ENCODE results near the gene TBX1. TPM values are rescaled to one million over a fixed set of nuclear protein-coding genes. Genes with fewer than 3 reads are reported as not detected.

Gene TBX1
- total RNA-seq, 1 experiment from 2014 or later = not detected

DNA sequence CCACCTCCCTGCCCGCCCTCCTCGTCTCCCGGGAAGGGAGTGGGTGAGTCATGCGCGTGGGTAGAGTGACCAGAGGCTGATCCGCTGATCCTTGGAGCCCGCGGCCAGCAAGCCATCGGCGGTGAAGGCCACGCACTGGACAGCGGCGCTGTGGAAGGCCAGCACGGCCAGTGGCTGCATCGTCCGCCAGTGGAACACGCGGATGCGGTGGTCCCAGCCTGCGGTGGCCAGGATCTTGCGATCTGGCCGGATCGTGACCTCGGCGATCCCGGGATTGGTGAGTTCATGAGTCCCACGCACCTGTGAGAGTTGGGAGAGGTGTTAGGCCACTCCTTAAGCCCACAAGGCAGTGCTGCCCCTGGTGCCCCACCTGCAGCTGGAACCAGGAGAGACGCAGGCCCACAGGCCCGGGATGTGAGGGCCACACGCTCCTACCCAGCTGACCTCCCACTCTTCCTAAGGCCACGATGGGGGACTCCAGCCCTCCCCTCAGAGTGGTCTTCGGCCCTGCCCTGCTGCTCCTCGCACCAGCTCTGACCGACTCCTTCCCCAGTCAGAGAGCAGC, 28.2 kb downstream of the TBX1 start:
- Mint-ChIP-seq H3K36me3 (ENCODE audit: insufficient read depth, unreplicated experiment) (peaks cover 5% of the 10 kb centered on the region), H3K4me1 (ENCODE audit: low read depth, unreplicated experiment) (no peaks in the 10 kb centered on the region), H3K27me3 (ENCODE audit: unreplicated experiment) (no peaks in the 10 kb centered on the region), H3K27ac (ENCODE audit: unreplicated experiment) (no peak overlapping the region), H3K4me3 (ENCODE audit: low read depth, unreplicated experiment) (no peak overlapping the region), H3K9me3 (ENCODE audit: low read depth, unreplicated experiment) (no peaks in the 10 kb centered on the region)
- TF ChIP-seq, protein P1, sequence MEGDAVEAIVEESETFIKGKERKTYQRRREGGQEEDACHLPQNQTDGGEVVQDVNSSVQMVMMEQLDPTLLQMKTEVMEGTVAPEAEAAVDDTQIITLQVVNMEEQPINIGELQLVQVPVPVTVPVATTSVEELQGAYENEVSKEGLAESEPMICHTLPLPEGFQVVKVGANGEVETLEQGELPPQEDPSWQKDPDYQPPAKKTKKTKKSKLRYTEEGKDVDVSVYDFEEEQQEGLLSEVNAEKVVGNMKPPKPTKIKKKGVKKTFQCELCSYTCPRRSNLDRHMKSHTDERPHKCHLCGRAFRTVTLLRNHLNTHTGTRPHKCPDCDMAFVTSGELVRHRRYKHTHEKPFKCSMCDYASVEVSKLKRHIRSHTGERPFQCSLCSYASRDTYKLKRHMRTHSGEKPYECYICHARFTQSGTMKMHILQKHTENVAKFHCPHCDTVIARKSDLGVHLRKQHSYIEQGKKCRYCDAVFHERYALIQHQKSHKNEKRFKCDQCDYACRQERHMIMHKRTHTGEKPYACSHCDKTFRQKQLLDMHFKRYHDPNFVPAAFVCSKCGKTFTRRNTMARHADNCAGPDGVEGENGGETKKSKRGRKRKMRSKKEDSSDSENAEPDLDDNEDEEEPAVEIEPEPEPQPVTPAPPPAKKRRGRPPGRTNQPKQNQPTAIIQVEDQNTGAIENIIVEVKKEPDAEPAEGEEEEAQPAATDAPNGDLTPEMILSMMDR (IDR thresholded peaks at IDR 0.05; ENCODE audit: unreplicated experiment) = no peak
- CTCF ChIA-PET = no interaction called here
- no peak for DNase-seq
- intact Hi-C loops (cut with micrococcal nuclease; ENCODE audit: unreplicated experiment) = no loop called here
- BruUV-seq (replicated peaks) = no TSS peak

DNA sequence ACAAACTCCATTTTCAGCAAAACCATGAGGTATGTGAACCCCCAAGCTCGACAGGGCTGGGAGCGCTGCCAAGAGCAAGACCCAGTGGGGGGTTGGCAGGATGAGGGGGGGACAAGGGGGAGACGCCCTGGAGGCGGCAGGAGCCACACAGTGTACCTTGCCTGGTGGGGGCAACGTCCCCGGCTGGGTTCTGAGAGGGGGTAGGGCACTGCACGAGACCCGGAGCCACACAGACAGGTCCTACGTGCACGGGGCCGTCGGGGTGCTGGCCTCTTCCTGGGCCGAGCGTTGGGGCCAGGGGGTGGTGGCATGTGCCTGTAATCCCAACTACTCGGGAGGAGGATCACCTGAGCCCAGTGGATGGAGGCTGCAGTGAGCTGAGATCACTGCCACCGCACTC, 28.8 kb downstream of the TBX1 start:
- Mint-ChIP-seq H3K9me3 (ENCODE audit: low read depth, unreplicated experiment) (no peaks in the 10 kb centered on the region), H3K27ac (ENCODE audit: unreplicated experiment) (no peak overlapping the region), H3K36me3 (ENCODE audit: insufficient read depth, unreplicated experiment) (peaks cover 5% of the 10 kb centered on the region), H3K4me1 (ENCODE audit: low read depth, unreplicated experiment) (no peaks in the 10 kb centered on the region), H3K4me3 (ENCODE audit: low read depth, unreplicated experiment) (no peak overlapping the region), H3K27me3 (ENCODE audit: unreplicated experiment) (no peaks in the 10 kb centered on the region)
- DNase-seq = no peak
- TF ChIP-seq, protein P1 (IDR thresholded peaks at IDR 0.05; ENCODE audit: unreplicated experiment) = no peak
- CTCF ChIA-PET = no interaction called here
- BruUV-seq (replicated peaks) = no TSS peak
- intact Hi-C loops (cut with micrococcal nuclease; ENCODE audit: unreplicated experiment) = no loop called here

DNA sequence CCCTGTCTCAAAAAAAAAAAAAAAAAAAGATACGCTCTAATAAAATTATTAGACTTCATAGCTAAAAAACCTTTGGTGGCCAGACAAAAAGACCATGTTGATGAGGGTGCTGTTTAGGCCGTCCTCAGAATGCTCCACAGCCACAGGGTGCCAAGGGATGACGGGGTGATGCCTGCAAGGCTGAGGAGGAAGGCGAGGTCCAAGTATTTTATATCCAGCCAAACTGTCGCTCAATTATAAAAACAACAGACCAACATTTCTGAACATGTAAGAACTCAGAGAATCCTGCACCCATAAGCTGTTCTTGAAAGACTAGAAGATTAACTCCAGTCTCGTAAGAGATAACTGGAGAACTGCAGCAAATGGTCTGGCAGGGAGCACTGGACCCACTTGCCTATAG, 29.2 kb downstream of the TBX1 start:
- CTCF ChIA-PET = no interaction called here
- no peaks in the 10 kb centered on the region for H3K9me3 Mint-ChIP-seq (ENCODE audit: low read depth, unreplicated experiment)
- intact Hi-C loops (cut with micrococcal nuclease; ENCODE audit: unreplicated experiment) = no loop called here
- BruUV-seq (replicated peaks) = no TSS peak
- no peaks in the 10 kb centered on the region for H3K27me3 Mint-ChIP-seq (ENCODE audit: unreplicated experiment)
- H3K36me3 Mint-ChIP-seq (ENCODE audit: insufficient read depth, unreplicated experiment) = peaks cover 5% of the 10 kb centered on the region
- H3K4me1 Mint-ChIP-seq (ENCODE audit: low read depth, unreplicated experiment) = no peaks in the 10 kb centered on the region
- TF ChIP-seq, protein P1 (IDR thresholded peaks at IDR 0.05; ENCODE audit: unreplicated experiment) = no peak
- H3K4me3 Mint-ChIP-seq (ENCODE audit: low read depth, unreplicated experiment) = no peak overlapping the region
- H3K27ac Mint-ChIP-seq (ENCODE audit: unreplicated experiment) = no peak overlapping the region
- DNase-seq = no peak

DNA sequence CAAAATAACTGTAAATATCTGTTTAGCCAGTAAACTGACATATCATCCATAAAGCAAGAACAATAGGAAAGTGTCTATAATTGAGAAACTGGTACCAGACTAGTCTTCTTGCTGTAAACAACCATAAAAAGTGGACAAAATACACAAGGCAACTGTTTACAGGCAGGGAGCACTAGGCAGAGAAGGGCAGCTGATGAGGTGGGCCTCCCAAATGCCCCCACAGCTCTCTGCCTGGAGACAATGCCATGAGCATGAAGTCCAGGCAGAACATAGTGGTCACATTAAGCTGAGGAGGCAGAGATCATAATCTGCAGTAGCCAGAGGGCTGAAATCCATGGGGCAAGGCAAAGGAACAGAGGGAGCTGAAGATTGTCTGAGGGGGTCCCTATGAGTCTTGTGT, 30.7 kb downstream of the TBX1 start:
- no peaks in the 10 kb centered on the region for H3K9me3 Mint-ChIP-seq (ENCODE audit: low read depth, unreplicated experiment)
- peaks cover 5% of the 10 kb centered on the region for H3K36me3 Mint-ChIP-seq (ENCODE audit: insufficient read depth, unreplicated experiment)
- no peak overlapping the region for H3K4me3 Mint-ChIP-seq (ENCODE audit: low read depth, unreplicated experiment)
- H3K27ac Mint-ChIP-seq (ENCODE audit: unreplicated experiment) = no peak overlapping the region
- CTCF ChIA-PET = no interaction called here
- DNase-seq = no peak
- intact Hi-C loops (cut with micrococcal nuclease; ENCODE audit: unreplicated experiment) = no loop called here
- no peaks in the 10 kb centered on the region for H3K4me1 Mint-ChIP-seq (ENCODE audit: low read depth, unreplicated experiment)
- TF ChIP-seq, protein P1 (IDR thresholded peaks at IDR 0.05; ENCODE audit: unreplicated experiment) = no peak
- BruUV-seq (replicated peaks) = no TSS peak
- no peaks in the 10 kb centered on the region for H3K27me3 Mint-ChIP-seq (ENCODE audit: unreplicated experiment)

All from Calu3 (cell line).